ENCODE results near the gene LRMDA. TPM values are rescaled to one million over a fixed set of nuclear protein-coding genes. Genes with fewer than 3 reads are reported as not detected.

The LRMDA gene
- total RNA-seq, 4 donors from 2014 or later: 12.0 to 15.9 (median 13.9) TPM

DNA sequence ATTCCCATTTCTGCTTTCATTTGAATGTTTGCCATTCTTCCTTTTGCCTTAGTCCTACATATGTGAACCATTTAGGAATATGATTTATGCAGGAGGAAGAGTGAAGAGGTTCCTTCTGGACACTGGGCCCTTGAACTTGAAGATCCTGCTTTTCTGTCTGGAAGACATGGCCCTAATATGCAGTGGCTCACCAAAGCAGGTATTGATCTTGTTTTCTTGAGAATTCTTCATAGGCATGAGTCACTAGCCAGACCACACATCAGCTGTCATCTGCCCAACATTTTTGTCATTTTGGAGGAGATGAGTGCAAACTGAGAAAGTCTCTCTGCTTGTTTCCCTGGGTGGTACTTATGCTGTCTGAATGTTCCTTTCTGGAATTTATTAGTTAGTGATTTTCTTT, 382.6 kb downstream of the LRMDA start:
- DNase-seq (ENCODE audit: low spot score): no peak
- no peak for TF ChIP-seq CTCF (IDR thresholded peaks at IDR 0.05)
- ATAC-seq (ENCODE audit: low FRiP score): no peak

DNA sequence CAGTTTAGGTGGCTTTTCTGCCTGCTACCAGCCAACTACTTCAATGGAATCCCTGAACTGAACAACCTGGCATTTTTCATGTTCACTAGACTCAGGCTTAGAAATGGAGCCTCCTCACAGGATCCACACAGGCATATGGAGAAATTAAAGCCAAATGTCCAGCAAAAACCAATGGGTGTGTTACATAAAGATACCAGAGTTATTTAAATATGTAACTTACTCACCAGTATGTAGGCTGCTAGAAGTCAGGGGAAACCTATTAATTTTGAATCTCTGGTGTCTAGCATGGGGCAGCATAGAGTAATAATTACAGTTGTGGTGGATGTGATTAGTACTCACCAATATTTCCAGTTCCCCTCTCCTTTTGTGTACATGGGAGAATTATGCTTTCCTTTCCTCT, 383.6 kb downstream of the LRMDA start:
- DNase-seq (ENCODE audit: low spot score): no peak
- TF ChIP-seq CTCF (IDR thresholded peaks at IDR 0.05): no peak
- no peak for ATAC-seq (ENCODE audit: low FRiP score)

DNA sequence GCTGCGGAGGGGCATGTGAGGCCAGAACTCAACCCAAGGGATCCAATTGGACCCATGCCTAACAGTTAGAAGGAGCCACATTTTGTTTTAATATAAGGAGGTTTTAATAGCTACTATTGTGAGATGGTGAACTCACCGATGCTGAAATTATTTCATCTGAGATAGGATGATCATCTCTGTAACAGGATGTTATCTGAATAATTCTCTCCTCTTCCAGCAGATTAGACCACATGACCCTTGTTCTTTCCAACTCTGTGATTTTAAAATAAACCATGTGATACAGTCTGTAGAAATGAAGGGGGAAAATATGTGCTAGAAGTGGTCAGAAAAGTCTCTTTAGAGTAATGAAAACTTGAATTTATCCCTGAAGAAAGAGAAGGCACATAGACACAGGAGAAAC, 385.8 kb downstream of the LRMDA start:
- no peak for TF ChIP-seq CTCF (IDR thresholded peaks at IDR 0.05)
- DNase-seq (ENCODE audit: low spot score) (no peak), ATAC-seq (ENCODE audit: low FRiP score) (no peak)

- TF ChIP-seq CTCF (IDR thresholded peaks at IDR 0.05): no peak
- DNase-seq (ENCODE audit: low spot score) (no peak), ATAC-seq (ENCODE audit: low FRiP score) (no peak)
Measured at GRCh38 chr10:75818552-75818951, 387.1 kb downstream of the LRMDA start.

GRCh38 chr10:75825235-75825634, 393.8 kb downstream of the LRMDA start:
- ATAC-seq (ENCODE audit: low FRiP score) (no peak), DNase-seq (ENCODE audit: low spot score) (no peak)

GRCh38 chr10:75825661-75826060, 394.2 kb downstream of the LRMDA start:
- DNase-seq (ENCODE audit: low spot score) (no peak), ATAC-seq (ENCODE audit: low FRiP score) (no peak)
- TF ChIP-seq CTCF (IDR thresholded peaks at IDR 0.05): no peak

More at GRCh38 chr10:75825235-75825634, 393.8 kb downstream of the LRMDA start:
- no peak for TF ChIP-seq CTCF (IDR thresholded peaks at IDR 0.05)

- TF ChIP-seq CTCF (IDR thresholded peaks at IDR 0.05): no peak
- no peak for ATAC-seq (ENCODE audit: low FRiP score)
- no peak for DNase-seq (ENCODE audit: low spot score)
Measured at GRCh38 chr10:75826846-75827245, 395.4 kb downstream of the LRMDA start.

All from omental fat pad (tissue), 4 donors.